Body of pancreas (tissue), 4 donors: ENCODE results near the gene EBF3.

ENCODE experiments used
- POLR2A ChIP-seq, 3 donors: fragments of 450-650 bp; IDR thresholded peaks; one replicate each; pipeline ENCODE4 v1.6.1; 2016; ENCODE audit warnings: antibody characterized with exemption in 3 of 3, mild to moderate bottlenecking in 2 of 3
- TF ChIP-seq, protein P1 (sequence below), 7 experiments: fragments of 450-650 bp in 4 of 7; fragments of 200-600 bp in 3 of 7; sonication (generic) in 3 of 7; IDR thresholded peaks; one replicate each; pipeline ENCODE4 v1.5.1; 2016 to 2019; ENCODE audit warnings: antibody characterized with exemption in 7 of 7

DNA sequence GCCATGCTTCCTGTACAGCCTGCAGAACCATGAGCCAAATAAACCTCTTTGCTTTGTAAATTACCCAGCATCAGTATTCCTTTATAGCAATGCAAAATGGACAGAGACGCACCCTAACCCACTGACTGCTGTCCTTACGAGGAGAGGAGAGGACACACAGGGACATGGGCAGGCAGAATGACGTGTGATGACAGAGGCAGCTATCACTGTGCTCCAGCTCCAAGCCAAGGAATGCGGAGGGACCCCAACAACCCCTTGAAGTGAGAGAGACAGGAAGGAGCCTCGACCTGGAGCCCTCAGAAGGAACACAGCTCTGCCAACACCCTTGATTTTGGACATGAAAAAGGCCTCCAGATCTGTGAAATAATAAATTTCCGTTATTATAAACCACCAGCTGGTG lies 46.6 kb upstream of the EBF3 start:
- TF ChIP-seq, protein P1, sequence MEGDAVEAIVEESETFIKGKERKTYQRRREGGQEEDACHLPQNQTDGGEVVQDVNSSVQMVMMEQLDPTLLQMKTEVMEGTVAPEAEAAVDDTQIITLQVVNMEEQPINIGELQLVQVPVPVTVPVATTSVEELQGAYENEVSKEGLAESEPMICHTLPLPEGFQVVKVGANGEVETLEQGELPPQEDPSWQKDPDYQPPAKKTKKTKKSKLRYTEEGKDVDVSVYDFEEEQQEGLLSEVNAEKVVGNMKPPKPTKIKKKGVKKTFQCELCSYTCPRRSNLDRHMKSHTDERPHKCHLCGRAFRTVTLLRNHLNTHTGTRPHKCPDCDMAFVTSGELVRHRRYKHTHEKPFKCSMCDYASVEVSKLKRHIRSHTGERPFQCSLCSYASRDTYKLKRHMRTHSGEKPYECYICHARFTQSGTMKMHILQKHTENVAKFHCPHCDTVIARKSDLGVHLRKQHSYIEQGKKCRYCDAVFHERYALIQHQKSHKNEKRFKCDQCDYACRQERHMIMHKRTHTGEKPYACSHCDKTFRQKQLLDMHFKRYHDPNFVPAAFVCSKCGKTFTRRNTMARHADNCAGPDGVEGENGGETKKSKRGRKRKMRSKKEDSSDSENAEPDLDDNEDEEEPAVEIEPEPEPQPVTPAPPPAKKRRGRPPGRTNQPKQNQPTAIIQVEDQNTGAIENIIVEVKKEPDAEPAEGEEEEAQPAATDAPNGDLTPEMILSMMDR (IDR thresholded peaks at IDR 0.05), result no peak
- no peak for TF ChIP-seq POLR2A (IDR thresholded peaks at IDR 0.05)
